NOMO-1 treated with dmso at 0.1 percent for 144 hours (cell line): ENCODE measurements around the gene MYCT1.

ENCODE experiments used
- DNase-seq: peaks from one replicate; lab custom pipeline; 2025; ENCODE audit not compliant: unreplicated experiment; lab: John Stamatoyannopoulos, UW

Gene MYCT1

DNA sequence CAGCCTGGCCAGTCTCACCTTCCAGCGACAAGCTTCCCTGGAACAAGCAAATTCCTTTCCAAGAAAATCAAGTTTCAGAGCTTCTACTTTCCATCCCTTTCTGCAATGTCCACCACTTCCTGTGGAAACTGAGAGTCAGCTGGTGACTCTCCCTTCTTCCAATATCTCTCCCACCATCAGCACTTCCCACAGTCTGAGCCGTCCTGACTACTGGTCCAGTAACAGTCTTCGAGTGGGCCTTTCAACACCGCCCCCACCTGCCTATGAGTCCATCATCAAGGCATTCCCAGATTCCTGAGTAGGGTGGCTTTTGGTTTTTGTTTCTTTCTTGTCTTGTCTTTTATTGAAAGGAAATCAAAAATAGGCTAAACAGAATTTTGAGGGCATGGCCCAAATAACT, 24.3 kb downstream of the MYCT1 start:
- no peak for DNase-seq

DNA sequence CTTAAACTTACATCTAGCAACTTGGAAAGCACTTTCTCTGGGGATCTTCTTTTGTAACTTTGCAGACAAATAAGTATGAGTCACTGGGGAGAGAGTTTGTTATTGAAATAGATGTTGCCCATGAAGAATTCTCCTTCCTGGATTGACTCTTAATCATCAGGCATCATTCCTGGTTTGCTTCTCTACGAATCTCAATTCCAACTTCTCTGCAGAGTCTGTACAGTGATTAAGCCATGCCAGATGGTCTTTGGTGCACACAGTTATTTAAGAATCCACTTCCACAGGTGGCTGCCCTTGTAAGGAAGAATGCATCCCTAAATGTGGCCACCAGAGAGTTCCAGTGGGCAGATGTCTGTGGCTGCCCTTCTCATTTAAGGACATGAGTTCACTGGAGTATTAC, 25.7 kb downstream of the MYCT1 start:
- DNase-seq: no peak

GRCh38 chr6:152726313-152726712, 28.6 kb downstream of the MYCT1 start:
- DNase-seq: no peak

GRCh38 chr6:152727507-152727906, 29.8 kb downstream of the MYCT1 start:
- DNase-seq: no peak

- DNase-seq: no peak
Measured at GRCh38 chr6:152734630-152735029, 36.9 kb downstream of the MYCT1 start.

GRCh38 chr6:152736687-152737273, 39.1 kb downstream of the MYCT1 start:
- no peak for DNase-seq

DNA sequence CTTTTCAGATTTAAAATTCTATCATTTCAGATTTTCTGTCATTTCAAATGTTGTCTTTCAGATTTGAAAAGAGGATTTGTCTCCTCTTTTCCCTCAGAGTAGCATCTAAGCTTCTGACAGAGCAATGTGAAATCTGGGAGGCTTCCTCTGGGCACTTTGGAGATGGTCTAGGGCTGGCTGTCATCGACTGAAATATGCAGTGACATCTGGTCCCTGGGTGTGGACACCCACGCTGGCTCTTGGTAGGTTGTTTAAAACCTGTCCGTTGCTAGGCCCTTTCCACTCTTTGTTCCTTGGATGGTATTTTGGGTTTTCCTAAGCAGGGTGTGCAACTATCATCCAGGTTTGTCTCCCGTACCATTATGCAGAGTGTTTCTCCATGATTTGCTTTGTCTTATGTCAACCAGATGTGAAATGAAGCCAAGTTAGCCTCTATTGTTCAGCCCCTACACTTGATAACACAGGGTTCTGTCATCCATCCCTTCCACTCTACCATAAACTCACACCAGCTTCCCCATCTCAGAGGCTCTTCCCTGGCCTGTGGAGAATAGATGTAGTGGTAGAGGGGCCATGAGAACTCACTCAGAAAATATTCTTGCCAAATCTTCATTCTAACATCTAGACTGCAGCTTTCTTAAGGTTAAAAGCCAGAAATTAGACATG, 47.9 kb downstream of the MYCT1 start:
- DNase-seq: no peak

- no peak for DNase-seq
Measured at GRCh38 chr6:152746172-152746553, 48.5 kb downstream of the MYCT1 start.

- no peak for DNase-seq
Measured at GRCh38 chr6:152748843-152749242, 51.1 kb downstream of the MYCT1 start.

GRCh38 chr6:152749336-152749735, 51.6 kb downstream of the MYCT1 start:
- no peak for DNase-seq

- no peak for DNase-seq
Measured at GRCh38 chr6:152750694-152751093, 53.0 kb downstream of the MYCT1 start, which contains the start of gene VIP. VIP (plus strand) TSS chr6:152750797; CDS start chr6:152752178, 1,381 bp downstream.

DNA sequence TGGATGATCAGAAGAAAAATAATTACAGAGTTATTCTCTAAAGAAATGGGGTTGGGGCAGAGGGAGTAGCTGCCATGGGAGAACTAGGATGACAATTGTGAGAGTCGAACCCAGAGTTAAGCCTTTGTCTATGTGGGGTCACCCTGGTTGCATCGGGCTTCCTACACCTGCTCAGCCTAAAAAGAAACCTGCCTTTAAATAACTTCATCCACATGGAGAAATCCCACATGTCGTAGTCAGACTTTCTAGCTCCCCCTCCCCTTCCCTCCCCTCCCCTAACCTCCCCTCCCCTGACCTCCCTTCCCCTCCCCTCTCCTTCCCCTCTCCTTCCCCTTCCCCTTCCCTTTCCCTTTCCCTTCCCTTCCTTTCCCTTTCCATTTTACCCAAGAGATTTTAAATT, 67.6 kb downstream of the MYCT1 start:
- DNase-seq: no peak

DNA sequence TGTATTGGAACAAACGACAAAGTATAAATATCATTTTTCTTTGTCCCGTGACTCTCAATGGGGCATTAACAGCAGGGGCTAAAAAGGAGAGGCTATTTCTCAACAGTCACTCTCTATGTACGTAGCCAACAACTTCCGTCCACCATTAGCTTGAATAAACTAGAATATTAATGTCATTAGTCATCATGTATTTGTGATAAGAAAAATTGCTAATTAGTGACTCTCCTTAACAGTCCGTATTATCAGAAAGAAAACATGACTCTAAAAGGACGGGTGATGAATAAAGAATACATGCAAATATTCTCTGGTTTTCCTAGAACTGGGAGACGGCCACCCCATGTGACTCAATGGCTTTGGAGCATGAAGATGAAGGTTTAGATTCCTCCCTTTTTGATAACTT, 71.5 kb downstream of the MYCT1 start:
- no peak for DNase-seq

DNA sequence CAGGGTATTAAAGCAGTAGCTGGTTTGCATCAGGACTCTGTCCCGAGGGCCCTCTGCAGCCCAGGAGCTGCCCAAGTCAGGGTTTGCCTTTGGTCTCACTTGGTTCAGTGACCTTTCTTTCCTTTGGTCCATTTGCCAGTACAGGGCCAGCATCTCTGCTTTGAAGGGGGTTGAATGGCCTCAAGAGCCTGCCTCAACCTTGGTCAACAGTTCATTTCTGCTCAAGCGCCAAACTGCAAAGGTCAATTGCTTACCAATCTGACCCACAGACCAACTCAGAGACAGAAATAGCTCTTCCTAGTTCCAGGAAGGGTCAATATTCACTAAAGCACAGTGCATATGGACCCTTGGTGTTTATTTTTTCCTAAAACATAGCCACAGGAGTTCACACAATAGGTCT, 72.3 kb downstream of the MYCT1 start:
- DNase-seq: no peak

GRCh38 chr6:152771061-152771687, 73.5 kb downstream of the MYCT1 start:
- DNase-seq: no peak
